GM21723 (cell line): ENCODE data around the gene TGOLN2.

ENCODE experiments used
- ATAC-seq: cut with Tn5 transposase; IDR thresholded peaks from one replicate; pipeline ENCODE4 v1.9.1; 2021; ENCODE audit warnings: mild to moderate bottlenecking, moderate library complexity; ENCODE audit not compliant: unreplicated experiment

TGOLN2 gene

GRCh38 chr2:85309699-85310321 is 18.0 kb downstream of the TGOLN2 start:
- ATAC-seq, result no peak

GRCh38 chr2:85308896-85309555 is 18.8 kb downstream of the TGOLN2 start:
- ATAC-seq, result no peak

DNA sequence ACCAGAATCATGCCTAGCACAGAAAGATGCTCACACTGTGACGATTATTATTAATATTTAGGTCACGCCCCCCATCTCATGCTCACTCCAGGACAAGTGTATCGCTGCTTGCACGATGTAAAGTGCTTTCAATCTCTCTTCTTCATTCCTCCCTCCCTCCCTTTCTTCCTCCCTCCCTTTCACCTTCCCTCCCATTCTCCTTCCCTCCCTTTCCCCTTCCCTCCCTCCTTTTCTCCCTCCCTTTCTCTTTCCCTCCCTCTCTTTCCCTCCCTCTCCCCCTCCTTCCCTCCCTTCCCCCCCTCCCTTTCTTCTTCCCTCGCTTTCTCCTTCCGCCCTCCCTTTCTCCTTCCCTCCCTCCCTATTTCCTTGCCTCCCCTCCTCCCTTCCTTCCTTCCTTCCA is 19.6 kb downstream of the TGOLN2 start:
- no peak for ATAC-seq

- ATAC-seq, result no peak
Observed at GRCh38 chr2:85307527-85307897, 20.3 kb downstream of the TGOLN2 start.

DNA sequence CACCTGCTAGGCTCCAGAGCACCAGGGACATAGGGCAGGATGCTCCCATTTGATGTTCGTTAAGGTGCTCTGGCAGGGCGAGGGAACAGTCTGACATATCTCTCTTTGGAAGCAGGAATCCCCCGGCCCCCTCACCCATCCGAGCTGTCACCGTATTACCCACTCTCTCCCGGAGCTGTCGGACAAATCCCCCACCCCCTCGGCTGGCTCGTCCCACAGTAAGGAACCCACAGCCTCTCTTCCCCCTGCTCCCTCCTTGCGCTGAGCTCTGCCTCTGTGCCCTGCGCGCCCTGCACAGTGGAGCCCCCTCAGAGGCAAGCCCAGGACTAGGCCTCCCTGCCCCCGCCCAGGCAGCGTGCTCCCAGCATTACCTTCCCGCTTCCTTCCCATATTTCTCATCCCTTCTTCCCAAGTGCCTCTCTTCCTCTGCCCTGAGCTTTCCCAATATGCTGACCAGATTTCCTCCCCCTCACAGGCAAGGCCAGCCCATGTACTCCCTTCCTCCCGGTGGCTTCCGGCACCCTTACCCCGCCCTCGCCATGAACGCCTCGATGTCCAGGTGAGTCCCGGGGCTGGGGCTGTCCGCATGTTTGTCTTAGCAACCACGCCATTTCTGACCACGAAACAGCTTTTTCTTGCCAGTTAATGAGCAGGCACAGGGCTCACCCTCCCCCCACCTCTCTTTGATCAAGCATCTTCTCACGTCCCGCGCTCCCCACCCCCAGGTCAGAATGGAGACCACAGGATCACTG is 23.8 kb downstream of the TGOLN2 start:
- no peak for ATAC-seq

DNA sequence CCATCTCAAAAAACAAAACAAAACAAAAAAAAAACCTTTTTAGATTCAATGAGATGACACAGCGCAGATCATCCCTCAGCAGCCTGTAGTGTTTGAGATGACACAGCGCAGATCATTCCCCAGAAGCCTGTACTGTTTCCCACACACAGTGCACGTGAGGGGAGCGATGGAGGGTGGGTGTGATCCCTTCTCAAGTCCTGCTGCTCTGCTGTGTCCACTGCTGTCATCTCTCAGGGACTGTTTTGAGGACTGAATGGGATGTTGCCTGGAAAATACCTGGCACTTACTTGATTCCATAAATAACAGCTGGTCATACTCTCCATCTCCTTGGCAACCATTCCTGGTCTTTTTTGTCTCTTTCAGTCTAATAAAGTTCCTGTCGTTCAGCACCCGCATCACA is 25.7 kb downstream of the TGOLN2 start:
- ATAC-seq, result no peak

DNA sequence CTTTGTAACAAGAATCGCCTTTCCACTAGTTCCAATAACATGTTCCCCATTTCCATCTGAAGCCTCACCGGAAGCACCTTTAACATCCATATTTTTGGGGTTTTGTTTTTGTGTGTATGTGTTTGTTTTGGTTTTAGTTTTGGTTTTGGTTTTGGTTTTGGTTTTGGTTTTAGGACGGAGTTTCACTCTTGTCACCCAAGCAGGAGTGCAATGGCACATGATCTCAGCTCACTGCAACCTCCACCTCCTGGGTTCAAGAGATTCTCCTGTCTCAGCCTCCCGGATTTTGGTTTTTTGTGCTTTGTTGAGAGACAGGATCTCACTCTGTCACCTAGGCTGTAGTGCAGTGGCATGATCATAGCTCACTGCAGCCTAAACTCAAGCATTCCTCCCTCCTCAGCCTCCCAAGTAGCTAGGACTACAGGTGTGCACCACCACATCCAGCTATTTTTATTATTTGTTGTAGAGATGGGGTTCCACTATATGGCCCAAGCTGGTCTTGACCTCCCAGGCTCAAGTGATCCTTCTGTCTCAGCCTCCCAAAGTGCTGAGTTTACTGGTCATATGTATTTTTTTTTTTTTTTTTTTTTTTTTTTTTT is 36.3 kb downstream of the TGOLN2 start:
- ATAC-seq, result no peak

- ATAC-seq, result no peak
Observed at GRCh38 chr2:85288244-85288725, 39.5 kb downstream of the TGOLN2 start.

GRCh38 chr2:85287721-85288120 is 40.1 kb downstream of the TGOLN2 start:
- no peak for ATAC-seq

DNA sequence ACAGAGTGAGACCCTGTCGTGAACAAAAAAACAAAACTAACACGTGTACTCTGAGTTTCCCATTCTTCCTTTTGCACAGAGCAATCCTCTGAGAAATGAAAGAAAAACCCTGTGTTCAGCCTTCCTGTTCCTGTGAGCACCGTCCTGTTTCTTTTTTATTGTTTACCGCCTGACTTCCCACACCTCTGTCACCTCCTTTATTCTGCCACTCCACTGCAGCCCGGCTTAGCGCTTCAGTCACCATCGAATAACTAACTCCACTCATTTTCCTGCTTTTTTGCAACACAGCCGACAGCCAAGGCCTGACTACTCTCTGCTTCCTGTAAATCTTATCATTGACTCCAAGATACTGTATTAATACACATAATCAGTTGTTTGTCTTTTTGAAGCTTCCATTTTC is 40.9 kb downstream of the TGOLN2 start:
- ATAC-seq, result no peak

GRCh38 chr2:85283641-85284040 is 44.1 kb downstream of the TGOLN2 start:
- ATAC-seq, result no peak

GRCh38 chr2:85282914-85283313 is 44.9 kb downstream of the TGOLN2 start:
- no peak for ATAC-seq

DNA sequence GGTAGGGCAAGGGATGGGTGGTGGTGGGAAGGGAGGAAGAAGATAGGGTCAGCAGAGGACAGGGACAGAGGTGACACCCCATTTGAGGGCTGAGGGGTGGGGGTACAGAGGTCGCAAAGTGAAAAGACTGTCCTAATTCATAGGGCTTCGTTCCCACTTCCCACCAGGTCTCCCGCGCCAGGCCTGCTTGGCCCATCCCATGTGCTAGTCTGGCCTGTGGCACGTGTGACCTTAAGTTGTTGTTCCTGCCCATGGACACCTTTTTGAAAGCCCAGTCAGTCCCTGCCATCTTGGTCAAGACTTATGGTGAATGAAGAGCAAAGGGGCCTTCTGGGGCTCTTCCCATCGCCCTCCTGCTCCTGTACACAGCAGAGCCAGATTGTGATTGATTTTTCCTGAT is 46.2 kb downstream of the TGOLN2 start:
- ATAC-seq, result no peak

- no peak for ATAC-seq
Observed at GRCh38 chr2:85278361-85278760, 49.4 kb downstream of the TGOLN2 start.

DNA sequence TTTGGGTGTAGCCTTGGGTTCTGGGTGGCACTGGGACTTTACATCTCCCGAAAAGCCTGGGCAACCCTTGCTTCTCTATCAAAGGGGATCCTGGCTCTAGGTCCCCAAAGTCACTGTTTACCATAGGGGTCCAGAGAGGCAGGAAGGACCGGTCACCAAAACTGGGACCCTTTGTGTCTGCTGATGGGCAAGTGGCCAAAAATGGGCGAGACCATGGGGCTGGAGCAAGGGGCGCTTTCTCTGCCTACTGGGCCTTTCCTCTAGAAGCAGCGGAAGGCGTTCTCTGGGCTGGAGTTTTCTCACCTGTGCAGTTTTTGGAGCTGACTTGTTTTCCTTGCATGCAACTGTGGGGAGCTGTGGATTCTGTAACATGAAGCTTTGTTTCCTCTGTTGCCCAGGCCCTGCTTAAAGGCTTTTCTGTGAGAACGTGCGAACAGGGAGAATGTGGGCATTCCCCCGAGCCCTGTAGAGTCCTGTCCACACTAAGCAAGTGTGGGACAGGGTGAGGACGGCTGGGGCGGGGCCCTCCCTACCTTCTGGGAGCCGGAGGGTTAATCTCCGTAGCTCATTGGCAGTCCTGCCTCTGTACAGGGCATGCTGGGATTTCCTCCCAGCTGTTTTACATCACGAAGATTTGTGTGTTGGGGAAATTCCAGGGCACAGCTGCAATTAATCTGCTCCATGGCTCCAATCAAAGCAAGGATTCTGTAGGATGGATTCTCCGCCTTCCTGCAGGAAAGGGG is 50.2 kb downstream of the TGOLN2 start:
- no peak for ATAC-seq

DNA sequence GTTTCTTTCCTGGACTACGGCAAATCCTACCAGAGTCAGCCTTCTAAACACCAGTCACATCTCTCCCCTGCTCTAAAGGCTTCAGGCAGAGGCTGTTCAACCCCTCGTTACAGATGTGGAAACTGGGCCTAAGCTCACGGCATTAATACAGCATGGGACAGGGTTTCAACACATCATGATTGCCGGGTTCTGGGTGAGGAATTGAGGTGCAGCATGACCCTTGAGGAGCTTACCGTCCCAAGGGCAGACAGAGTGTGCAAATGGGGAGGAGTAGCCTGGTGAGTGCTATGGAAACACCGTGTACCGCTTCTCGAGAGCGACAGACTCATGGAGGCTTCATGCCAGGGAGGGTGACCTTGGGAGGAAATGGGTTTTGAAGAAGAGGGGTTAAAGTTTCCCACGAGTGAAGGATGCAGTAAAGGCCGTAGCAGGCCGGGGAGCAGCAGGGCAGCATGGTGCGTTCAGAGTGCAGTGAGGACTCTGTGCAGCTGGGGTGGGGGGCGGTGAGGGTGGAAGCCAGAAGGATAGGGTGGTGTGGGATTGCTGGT is 51.1 kb downstream of the TGOLN2 start:
- no peak for ATAC-seq

DNA sequence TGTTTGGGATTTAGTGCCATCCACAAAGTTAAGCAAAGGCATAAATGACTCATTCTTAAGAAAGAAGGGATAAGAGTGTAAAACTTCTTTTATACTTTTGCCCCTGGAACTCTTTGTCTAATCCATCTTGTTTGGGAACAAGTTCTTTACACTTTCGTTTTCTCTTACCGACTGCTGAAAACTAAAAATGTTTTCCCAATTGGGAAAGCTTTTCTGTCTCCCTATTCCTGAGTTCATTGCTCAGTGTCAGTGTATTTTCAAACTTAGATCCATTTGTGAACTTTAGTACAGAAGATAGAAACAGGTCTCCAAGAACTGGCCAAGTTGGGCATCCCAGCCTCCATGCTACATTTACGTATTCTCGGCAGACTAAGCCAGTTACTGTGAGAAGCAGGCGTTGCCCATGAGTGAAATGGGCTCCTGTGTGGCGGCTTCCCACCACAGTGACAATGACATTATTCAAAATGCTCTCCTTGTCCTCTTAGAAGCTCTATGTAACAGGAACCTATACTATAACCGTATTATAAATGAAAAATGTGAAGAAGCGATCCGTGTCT is 51.7 kb downstream of the TGOLN2 start:
- ATAC-seq, result no peak

DNA sequence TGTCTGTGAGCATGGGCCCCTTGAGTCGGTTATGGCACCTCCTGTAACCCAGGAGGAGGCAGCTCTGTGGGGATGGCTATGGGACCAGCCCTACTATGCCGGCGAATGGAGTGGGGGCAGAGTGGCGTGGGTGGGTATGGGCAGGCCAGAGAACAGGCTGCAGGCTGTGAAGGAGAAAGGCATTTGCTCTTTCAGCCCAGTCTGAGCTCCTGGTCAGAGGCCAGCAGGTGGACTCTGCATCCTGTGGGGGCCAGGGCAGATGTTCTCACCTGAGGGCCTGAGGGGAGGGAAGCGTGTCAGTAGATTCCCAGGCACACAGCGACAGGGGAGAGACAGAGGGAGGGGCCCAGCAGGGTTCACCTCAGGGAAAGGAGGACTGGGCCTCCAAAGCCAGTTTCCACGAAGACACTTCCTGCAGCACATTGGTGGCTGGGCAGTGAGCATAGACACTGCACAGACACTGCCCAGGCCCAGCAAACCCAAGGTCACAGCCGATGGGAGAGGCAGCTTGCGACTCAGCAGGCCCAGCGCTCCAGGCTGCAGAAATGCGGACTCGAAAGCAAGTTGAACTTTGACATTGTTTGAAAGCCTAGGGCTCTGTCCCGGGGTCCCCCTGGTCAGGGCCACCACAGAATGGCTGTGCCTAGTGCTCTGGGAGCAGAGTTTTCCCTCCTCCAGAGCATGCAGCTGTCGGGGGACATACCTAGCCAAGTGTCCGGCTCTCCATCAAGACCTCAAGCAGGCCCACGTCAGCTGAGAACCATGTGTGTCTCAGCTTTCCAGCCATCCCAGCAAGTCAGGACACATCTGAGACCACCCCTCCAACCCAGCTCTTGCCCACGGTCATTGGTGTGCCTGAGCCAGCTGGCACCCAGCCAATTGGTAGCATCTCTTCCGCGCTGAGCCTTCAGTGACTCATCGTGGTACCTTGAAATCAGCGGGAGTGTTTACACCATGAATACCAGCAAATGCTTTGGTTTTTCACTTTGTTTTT is 53.8 kb downstream of the TGOLN2 start:
- ATAC-seq, result no peak

DNA sequence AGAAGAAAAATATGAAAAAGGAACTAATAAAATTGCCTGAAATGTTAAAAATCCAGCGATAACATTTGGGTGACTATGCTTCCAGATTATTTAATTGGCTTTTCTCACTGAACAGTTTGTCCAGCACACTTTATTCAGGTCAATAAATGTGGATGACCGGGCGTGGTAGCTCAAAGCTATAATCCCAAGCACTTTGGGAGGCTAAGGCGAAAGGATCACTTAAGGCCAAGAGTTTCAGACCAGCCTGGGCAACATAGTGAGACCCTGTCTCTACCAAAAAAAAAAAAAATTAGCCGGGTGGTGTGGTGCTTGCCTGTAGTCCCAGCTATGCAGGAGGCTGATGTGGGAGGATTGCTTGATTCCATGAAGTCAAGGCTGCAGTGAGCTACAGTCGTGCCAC is 55.4 kb downstream of the TGOLN2 start:
- no peak for ATAC-seq
